GM18519 (cell line): Measurements from ENCODE around the gene TRMT61A.
"Not testable (repeated sequence)": the region's sequence is repeated elsewhere in the genome, so short reads cannot be mapped to it uniquely, and the experiment has no call there.

Experiments
- ATAC-seq: cut with Tn5 transposase; IDR thresholded peaks from one replicate; pipeline ENCODE4 v1.9.1; 2021; ENCODE audit warnings: mild to moderate bottlenecking, moderate library complexity; ENCODE audit not compliant: unreplicated experiment, low FRiP score

Gene TRMT61A

GRCh38 chr14:103508521-103509329 is 20.3 kb upstream of the TRMT61A start:
- ATAC-seq, result no peak

GRCh38 chr14:103509864-103510723 is 18.9 kb upstream of the TRMT61A start:
- no peak for ATAC-seq

DNA sequence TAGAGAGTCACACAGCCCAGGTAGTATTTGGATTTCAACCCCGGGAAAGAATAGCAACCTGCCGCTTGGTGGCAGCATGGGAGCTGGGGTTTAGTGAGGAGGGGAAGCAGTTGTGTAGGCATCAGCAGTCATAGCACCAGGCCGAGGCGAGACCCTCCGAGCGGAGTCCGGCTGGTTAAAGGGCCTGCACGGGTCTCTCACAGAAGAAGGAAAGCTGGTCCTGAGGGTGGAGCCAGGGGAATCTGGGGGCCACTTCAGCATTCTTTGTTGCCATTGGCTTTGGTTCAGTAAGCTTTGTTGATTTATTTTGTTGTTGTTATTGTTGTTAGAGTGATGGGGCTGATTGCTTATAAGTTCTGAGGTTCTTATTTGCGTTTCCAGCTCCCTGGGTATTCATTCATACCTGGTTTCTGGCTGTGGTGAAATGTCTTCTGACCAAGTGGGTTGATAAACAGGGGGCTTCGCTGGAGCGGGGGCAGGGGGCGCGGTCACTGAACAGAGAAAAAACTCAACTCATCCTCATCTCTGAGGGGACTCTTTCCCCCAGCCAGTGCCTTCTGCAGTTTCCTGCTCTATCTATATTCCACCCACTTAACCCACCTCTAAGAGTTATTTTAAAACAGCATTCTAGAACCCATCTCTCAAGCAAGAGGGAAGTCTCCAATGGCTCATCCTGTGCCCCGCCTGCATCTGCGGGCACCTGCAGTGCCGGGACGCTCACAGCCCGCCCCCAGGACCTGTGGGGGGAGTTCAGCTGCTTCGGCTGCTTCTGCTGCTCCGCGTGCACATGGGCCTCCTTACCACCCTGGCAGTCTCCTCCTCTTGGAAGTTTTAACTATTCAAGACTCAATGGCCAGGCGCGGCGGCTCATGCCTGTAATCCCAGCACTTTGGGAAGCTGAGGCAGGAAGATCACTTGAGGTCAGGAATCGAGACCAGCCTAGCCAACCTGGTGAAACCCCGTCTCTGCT is 18.0 kb upstream of the TRMT61A start:
- ATAC-seq, result no peak

DNA sequence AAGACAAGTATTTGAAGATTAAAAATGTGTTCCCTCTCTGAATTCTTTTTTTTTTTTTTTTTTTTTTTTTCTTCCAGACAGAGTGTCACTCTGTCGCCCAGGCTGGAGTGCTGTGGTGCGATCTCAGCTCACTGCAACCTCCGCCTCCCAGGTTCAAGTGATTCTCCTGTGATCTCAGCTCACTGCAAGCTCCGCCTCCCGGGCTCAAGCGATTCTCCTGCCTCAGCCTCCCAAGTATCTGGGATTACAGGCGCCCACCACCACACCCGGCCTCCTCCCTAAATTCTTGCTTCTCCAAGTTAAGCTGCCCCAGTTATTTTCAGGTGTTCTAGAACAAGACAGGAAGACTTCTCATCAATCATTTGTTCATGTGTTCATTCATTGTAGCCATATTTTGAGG is 16.8 kb upstream of the TRMT61A start:
- ATAC-seq, result not testable (repeated sequence)

DNA sequence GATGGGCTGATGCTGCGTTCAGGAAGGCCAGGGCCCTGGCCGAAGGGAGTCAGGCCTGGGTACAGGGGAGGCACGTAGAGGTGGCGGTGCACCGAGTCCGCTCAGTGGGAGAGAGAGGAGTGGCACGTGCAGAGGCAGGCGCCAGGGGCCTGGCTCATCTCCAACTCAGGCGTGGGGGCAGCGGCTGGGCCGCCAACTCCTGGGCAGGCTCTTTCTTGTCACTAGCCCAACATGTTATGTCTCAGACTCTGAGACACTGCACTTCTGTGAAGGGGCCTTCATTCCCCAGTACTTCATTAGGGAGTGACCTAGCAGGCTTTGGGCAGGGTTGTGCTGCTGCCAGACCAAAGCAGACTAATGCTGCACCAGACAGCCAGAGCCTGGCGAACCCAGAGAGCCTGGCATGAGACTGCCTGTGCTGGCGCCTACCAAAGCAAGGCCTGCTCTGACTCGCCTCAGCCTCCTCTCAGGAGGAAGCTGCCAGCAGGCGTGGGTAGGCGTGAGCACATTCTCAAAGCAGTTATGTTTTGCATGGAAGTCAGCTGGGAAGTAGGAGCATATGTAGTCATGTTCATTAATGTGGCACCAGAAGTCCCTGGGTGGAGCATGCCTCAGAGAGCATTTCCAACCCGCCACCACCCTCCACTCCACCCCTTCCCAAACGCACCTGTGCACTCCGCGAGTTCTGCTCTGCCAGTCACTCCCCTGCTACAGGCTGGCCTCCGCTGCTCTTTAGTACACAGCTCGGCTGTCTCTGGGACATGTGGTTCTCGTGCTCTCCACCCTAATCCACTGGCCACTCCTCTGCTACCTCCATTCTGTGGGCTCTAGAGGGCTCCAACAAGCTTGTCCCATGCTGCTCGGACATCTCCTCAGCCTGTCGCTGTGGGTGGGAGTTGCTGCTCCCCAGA is 16.0 kb upstream of the TRMT61A start:
- ATAC-seq, result no peak

DNA sequence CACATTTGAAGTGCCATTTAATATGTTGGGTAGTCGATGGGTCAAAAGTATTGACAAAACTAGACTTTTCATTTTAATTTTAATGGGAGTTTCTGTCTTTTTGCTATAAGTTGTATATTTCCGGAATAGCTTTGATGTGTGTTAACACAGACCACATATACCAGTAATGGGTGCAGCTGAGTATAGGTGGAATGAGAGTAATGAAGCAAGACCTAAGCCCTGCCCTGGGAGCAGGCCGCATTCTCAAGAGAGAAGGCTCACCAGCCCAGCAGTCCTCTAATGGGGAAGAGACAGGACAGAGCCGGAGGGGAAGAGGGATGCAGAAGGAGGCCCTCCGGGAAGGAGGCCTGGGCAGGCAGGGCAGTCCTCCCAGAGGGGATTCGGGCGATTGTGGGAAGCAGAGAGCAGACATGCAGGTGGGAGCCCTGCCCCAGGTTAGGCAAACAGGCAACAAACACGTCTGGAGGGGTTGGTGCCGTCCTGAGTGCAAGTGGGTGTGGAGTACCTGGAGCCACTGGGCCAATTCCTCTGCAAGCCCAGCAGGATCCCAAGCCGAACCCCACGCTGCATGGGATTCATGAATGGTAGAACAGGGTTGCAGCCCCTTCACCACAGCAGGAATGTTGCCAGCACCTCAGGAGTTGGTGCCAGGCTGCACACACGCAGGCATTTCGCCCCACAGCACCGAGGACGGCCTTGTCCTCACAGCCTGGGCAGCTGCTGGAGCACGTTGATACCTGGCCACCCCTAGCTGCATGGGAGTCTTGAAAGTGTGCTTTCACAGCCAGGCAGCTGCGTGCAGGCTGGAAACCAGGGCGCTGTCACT is 14.2 kb upstream of the TRMT61A start:
- ATAC-seq, result no peak

GRCh38 chr14:103516426-103517173 is 12.4 kb upstream of the TRMT61A start:
- no peak for ATAC-seq

- no peak for ATAC-seq
Measured at GRCh38 chr14:103517174-103517566, 11.8 kb upstream of the TRMT61A start.

- no peak for ATAC-seq
Measured at GRCh38 chr14:103517721-103518421, 11.1 kb upstream of the TRMT61A start.

DNA sequence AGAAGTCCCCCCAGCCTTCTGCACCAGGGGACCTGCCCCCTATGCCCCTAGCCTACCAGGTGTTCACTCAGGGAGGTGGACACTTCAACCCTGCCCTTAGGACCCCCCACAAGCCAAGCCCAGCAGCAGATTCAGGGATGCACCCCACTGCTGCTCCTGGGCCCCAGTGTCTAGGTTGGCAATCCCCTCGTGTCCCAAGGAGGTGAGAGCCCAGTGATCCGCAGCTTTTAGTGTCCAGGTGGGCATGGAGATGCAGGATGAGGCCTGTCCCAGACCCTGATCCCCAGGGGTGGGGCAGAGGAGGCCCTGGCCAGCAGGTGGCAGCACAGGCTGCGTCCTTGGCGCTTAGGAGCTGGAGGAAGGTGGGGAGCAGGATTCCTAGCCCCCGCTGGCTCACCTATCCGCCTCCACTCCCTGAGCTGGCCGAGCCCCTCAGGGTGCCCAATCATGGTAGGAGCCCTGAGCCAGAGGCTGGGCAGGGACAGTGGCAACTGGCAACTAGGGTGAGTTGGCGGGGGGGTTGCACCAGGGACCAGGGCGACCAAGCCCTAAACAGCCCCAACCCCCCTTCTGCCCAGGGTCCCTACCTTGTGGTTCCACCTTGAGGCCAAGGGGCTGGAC is 10.5 kb upstream of the TRMT61A start:
- ATAC-seq, result no peak

DNA sequence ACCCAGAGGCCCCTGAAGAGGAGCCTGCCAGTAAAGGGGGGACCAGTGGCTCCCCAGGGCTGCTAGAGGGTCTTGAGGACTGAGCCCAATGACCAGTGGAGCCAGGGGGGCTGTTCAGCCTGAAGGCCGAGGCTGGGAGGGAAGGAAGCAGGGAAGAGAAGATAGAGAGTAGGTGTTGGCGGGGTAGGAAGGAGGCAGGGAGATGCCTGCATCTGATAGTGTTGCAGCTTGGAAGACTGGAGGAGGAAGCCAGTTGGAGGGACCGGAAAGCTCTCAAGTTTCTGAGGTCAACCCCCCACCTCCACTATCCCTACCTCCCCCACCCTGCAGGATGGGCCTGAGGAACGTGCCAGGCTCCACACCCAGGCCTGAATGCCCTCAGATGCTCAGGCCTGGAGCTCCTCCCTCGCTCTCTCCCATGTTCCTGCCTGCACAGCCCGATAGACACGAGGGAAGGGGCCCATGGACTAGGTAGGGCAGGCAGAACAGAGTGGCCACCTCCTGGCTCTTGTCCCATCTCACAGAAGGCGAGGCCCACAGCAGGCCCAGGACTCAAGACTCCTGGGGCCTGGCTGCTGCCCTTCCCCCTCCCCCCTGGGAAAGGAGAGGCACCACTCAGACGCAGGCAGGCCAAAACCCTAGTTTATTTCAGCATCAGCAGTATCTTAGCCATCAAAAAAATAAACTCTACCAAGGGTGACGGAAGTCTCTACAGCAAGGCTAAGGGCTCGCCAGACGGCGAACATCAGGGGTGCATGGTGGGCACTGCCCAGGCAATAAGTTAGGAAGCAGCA is 9.8 kb upstream of the TRMT61A start:
- no peak for ATAC-seq

DNA sequence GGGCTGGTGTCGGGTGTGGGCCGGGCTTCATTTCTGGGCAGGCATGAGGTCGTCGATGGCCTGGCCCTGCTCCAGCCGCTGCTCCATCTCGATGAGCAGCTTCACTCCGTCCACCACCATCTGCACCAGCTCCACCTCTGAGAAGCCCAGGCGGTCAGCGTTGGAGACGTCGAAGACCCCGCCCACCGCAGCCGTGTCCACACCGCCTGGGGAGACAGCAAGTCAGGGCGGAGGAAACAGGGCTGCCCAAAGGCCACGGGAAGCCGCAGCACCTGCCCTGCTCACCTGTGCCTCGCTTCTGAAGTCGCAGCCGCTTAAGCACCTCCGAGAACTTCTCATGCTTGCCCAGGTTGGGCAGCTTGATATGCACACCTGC is 9.2 kb upstream of the TRMT61A start:
- no peak for ATAC-seq

GRCh38 chr14:103520269-103520656 is 8.7 kb upstream of the TRMT61A start:
- ATAC-seq, result no peak

GRCh38 chr14:103520657-103521437 is 8.1 kb upstream of the TRMT61A start:
- ATAC-seq, result no peak

GRCh38 chr14:103521438-103521950 is 7.5 kb upstream of the TRMT61A start:
- ATAC-seq, result no peak
